K562 (cell line): ENCODE results near the gene PYM1. TPM values are rescaled to one million over a fixed set of nuclear protein-coding genes. Genes with fewer than 3 reads are reported as not detected.

Experiments
- ATF1 ChIP-seq, 2 experiments: fragments of 450-650 bp in 1 of 2; IDR thresholded peaks; 2 replicates each; pipeline ENCODE4 v1.6.1; 2016; ENCODE audit warnings: missing compliant biosample characterization in 1 of 2, missing genetic modification characterization in 1 of 2
- CREM ChIP-seq: IDR thresholded peaks from 2 replicates; pipeline ENCODE4 v1.6.1; 2014; ENCODE audit warnings: antibody characterized with exemption, low read depth
- ELF2 ChIP-seq: fragments of 250-450 bp; sonication (Bioruptor Pico); IDR thresholded peaks from 2 replicates; pipeline ENCODE4 v1.5.0; 2021; ENCODE audit warnings: mild to moderate bottlenecking
- FOXA3 ChIP-seq, 2 experiments: fragments of 450-650 bp in 1 of 2; sonication (generic) in 1 of 2; formaldehyde crosslinking; IDR thresholded peaks in 1 of 2; conservative IDR thresholded peaks in 1 of 2; 2 replicates each; pipeline versions ENCODE4 v1.4.0 to v1.8.0; 2020 to 2022; ENCODE audit warnings: mild to moderate bottlenecking in 2 of 2, missing genetic modification reagents in 1 of 2
- SMAD2 ChIP-seq: fragments of 150-350 bp; IDR thresholded peaks from 2 replicates; pipeline ENCODE4 v1.6.1; 2014; ENCODE audit warnings: low read depth, mild to moderate bottlenecking, low read length
- TAF1 ChIP-seq: IDR thresholded peaks from 2 replicates; pipeline ENCODE4 v1.6.1; 2011; ENCODE audit warnings: mild to moderate bottlenecking, low read length, moderate library complexity; ENCODE audit not compliant: insufficient read depth, control insufficient read depth, severe bottlenecking; ENCODE audit errors: extremely low read depth
- TEAD4 ChIP-seq, 2 experiments: sonication (generic) in 1 of 2; formaldehyde crosslinking in 1 of 2; IDR thresholded peaks; 2 replicates each; pipeline versions ENCODE4 v1.6.1 to v1.8.0; 2012 to 2022; ENCODE audit warnings: borderline replicate concordance in 1 of 2, inconsistent platforms in 1 of 2, low read length in 1 of 2, mild to moderate bottlenecking in 1 of 2, missing genetic modification reagents in 1 of 2
- YBX1 ChIP-seq: fragments of 450-650 bp; IDR thresholded peaks from 2 replicates; pipeline ENCODE4 v1.7.1; 2016; ENCODE audit warnings: mild to moderate bottlenecking
- ZFP36 ChIP-seq: fragments of 150-350 bp; IDR thresholded peaks from 2 replicates; pipeline ENCODE4 v1.6.1; 2018; ENCODE audit warnings: low read length, low read depth; ENCODE audit not compliant: partially characterized antibody
- ZNF324 ChIP-seq: fragments of 250-450 bp; sonication (Bioruptor Pico); IDR thresholded peaks from 2 replicates; pipeline ENCODE4 v1.4.0; 2020; ENCODE audit warnings: mild to moderate bottlenecking
- ZSCAN29 ChIP-seq: fragments of 450-650 bp; IDR thresholded peaks from 2 replicates; pipeline ENCODE4 v1.6.1; 2017
- polyA plus RNA-seq, 8 experiments: library from polyadenylated mRNA; depleted of rRNA in 4 of 8; stranded (reverse) in 5 of 8; unstranded in 3 of 8; fragments of >200 nt; fragmentation: Nextera tagmentation in 2 of 8; fragmentation: Illumina TruSeq in 1 of 8; extraction: Ambion mirVana in 2 of 8; extraction: Trizol in 1 of 8; gene quantifications; 2 replicates each; pipeline versions ENCODE4 v1.2.1 to v1.2.3, GENCODE V29; 2011 to 2014; ENCODE audit warnings: inconsistent platforms in 1 of 8, missing spikeins in 1 of 8
- total RNA-seq, 7 experiments: library from RNA; depleted of rRNA in 6 of 7; stranded (reverse); fragments of >200 nt in 6 of 7; fragmentation: Illumina TruSeq in 2 of 7; extraction: Trizol in 2 of 7; gene quantifications; 2 replicates each; pipeline versions ENCODE4 v1.2.1 to v1.2.3, GENCODE V29; 2011 to 2021; ENCODE audit warnings: low replicate concordance in 1 of 7
- TF ChIP-seq, protein P1 (sequence below): fragments of 250-450 bp; sonication (Bioruptor Pico); IDR thresholded peaks from 2 replicates; pipeline ENCODE4 v1.4.0; 2020
- TF ChIP-seq, protein P2 (sequence below): fragments of 250-450 bp; sonication (Bioruptor Pico); IDR thresholded peaks from 2 replicates; pipeline ENCODE4 v1.5.0; 2021
- TF ChIP-seq, protein P3 (sequence below): fragments of 450-650 bp; conservative IDR thresholded peaks from 2 replicates; pipeline ENCODE4 v1.6.1; 2016; ENCODE audit warnings: missing genetic modification characterization, low read depth, mild to moderate bottlenecking, missing compliant biosample characterization, moderate library complexity
- TF ChIP-seq, protein P4 (sequence below): sonication (generic); formaldehyde crosslinking; IDR thresholded peaks from 2 replicates; pipeline ENCODE4 v1.8.1; 2022; ENCODE audit warnings: missing genetic modification reagents

The PYM1 gene
- total and polyA plus RNA-seq, 9 of the 15 experiments (the other 6 are each of a cell fraction or from before 2014, with no cell fraction given) = 29.0 to 51.3 (median 34.1) TPM

DNA sequence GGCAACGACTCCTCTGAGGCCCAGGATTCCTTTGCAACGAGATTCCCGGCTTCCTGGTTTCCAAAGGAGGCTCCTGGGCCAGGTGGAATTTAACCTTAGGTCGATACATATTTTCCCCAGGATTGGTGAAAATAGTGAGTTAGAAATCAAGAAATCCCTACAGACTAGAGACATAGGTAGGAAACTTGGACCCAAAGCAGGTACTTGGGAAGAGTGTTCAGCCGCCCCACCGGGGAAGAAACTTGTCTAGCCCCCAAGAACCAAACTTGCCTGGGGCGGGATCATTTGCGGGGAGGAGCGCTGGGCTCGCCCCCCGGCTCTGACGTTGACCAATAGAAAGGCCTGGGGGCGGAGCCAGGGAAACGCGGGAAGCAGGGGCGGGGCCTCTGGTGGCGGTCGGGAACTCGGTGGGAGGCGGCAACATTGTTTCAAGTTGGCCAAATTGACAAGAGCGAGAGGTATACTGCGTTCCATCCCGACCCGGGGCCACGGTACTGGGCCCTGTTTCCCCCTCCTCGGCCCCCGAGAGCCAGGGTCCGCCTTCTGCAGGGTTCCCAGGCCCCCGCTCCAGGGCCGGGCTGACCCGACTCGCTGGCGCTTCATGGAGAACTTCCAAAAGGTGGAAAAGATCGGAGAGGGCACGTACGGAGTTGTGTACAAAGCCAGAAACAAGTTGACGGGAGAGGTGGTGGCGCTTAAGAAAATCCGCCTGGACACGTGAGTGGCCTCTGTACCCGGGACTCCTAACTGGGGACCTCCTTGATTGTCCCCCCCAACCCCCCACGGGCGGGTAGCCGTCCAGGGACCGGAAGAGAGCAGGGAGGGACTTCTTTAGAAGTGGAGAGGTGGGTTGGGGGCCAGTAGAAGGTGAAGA lies 39.0 kb upstream of the PYM1 start, which contains the start of gene CDK2 (continued):
- no peak for TF ChIP-seq YBX1
- TF ChIP-seq ATF1 (CRISPR knock-in tag; IDR thresholded peaks at IDR 0.05) = no peak
- TF ChIP-seq ATF1 (tag; IDR thresholded peaks at IDR 0.05) = peak; percentile 86
- TF ChIP-seq ELF2 (CRISPR knock-in tag) = no peak
- TF ChIP-seq TEAD4 (IDR thresholded peaks at IDR 0.05; ENCODE audit: low read length) = no peak
- TF ChIP-seq TEAD4 (CRISPR knock-in tag; IDR thresholded peaks at IDR 0.05; ENCODE audit: borderline replicate concordance) = no peak
- no peak for TF ChIP-seq ZFP36
- peak; percentile 72 for TF ChIP-seq CREM
- no peak for TF ChIP-seq SMAD2
- TF ChIP-seq ZSCAN29 = no peak
- TF ChIP-seq, protein P1, sequence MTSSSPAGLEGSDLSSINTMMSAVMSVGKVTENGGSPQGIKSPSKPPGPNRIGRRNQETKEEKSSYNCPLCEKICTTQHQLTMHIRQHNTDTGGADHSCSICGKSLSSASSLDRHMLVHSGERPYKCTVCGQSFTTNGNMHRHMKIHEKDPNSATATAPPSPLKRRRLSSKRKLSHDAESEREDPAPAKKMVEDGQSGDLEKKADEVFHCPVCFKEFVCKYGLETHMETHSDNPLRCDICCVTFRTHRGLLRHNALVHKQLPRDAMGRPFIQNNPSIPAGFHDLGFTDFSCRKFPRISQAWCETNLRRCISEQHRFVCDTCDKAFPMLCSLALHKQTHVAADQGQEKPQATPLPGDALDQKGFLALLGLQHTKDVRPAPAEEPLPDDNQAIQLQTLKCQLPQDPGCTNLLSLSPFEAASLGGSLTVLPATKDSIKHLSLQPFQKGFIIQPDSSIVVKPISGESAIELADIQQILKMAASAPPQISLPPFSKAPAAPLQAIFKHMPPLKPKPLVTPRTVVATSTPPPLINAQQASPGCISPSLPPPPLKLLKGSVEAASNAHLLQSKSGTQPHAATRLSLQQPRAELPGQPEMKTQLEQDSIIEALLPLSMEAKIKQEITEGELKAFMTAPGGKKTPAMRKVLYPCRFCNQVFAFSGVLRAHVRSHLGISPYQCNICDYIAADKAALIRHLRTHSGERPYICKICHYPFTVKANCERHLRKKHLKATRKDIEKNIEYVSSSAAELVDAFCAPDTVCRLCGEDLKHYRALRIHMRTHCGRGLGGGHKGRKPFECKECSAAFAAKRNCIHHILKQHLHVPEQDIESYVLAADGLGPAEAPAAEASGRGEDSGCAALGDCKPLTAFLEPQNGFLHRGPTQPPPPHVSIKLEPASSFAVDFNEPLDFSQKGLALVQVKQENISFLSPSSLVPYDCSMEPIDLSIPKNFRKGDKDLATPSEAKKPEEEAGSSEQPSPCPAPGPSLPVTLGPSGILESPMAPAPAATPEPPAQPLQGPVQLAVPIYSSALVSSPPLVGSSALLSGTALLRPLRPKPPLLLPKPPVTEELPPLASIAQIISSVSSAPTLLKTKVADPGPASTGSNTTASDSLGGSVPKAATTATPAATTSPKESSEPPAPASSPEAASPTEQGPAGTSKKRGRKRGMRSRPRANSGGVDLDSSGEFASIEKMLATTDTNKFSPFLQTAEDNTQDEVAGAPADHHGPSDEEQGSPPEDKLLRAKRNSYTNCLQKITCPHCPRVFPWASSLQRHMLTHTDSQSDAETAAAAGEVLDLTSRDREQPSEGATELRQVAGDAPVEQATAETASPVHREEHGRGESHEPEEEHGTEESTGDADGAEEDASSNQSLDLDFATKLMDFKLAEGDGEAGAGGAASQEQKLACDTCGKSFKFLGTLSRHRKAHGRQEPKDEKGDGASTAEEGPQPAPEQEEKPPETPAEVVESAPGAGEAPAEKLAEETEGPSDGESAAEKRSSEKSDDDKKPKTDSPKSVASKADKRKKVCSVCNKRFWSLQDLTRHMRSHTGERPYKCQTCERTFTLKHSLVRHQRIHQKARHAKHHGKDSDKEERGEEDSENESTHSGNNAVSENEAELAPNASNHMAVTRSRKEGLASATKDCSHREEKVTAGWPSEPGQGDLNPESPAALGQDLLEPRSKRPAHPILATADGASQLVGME (CRISPR knock-in tag) = no peak
- TF ChIP-seq FOXA3 (CRISPR knock-in tag; conservative IDR thresholded peaks at IDR 0.05 in 1 of 2, IDR thresholded peaks at IDR 0.05 in 1 of 2) = no peak
- TF ChIP-seq ZNF324 (CRISPR knock-in tag) = no peak
- peak; percentile 79 for TF ChIP-seq TAF1
- TF ChIP-seq, protein P2, sequence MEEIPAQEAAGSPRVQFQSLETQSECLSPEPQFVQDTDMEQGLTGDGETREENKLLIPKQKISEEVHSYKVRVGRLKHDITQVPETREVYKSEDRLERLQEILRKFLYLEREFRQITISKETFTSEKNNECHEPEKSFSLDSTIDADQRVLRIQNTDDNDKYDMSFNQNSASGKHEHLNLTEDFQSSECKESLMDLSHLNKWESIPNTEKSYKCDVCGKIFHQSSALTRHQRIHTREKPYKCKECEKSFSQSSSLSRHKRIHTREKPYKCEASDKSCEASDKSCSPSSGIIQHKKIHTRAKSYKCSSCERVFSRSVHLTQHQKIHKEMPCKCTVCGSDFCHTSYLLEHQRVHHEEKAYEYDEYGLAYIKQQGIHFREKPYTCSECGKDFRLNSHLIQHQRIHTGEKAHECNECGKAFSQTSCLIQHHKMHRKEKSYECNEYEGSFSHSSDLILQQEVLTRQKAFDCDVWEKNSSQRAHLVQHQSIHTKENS (CRISPR knock-in tag) = no peak
- TF ChIP-seq, protein P3, sequence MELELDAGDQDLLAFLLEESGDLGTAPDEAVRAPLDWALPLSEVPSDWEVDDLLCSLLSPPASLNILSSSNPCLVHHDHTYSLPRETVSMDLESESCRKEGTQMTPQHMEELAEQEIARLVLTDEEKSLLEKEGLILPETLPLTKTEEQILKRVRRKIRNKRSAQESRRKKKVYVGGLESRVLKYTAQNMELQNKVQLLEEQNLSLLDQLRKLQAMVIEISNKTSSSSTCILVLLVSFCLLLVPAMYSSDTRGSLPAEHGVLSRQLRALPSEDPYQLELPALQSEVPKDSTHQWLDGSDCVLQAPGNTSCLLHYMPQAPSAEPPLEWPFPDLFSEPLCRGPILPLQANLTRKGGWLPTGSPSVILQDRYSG (tag) = no peak
- TF ChIP-seq, protein P4, sequence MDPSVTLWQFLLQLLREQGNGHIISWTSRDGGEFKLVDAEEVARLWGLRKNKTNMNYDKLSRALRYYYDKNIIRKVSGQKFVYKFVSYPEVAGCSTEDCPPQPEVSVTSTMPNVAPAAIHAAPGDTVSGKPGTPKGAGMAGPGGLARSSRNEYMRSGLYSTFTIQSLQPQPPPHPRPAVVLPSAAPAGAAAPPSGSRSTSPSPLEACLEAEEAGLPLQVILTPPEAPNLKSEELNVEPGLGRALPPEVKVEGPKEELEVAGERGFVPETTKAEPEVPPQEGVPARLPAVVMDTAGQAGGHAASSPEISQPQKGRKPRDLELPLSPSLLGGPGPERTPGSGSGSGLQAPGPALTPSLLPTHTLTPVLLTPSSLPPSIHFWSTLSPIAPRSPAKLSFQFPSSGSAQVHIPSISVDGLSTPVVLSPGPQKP (CRISPR knock-in tag) = no peak
